SK-N-SH treated with all-trans-retinoic acid at 6 μM for 48 hours (cell line): ENCODE data around the gene NFIB.

Experiments
- CSRNP3 ChIP-seq: fragments of 250-450 bp; sonication (Bioruptor Pico); IDR thresholded peaks from 2 replicates; pipeline ENCODE4 v1.5.1; 2021; ENCODE audit warnings: mild to moderate bottlenecking, moderate library complexity
- OSR1 ChIP-seq: fragments of 250-450 bp; sonication (Bioruptor Pico); IDR thresholded peaks from 2 replicates; pipeline ENCODE4 v1.8.0; 2022; ENCODE audit warnings: moderate library complexity, mild to moderate bottlenecking, inconsistent platforms
- PATZ1 ChIP-seq: fragments of 250-450 bp; sonication (Bioruptor Pico); IDR thresholded peaks from 2 replicates; pipeline ENCODE4 v1.8.0; 2020; ENCODE audit warnings: mild to moderate bottlenecking, moderate library complexity, borderline replicate concordance
- RARB ChIP-seq: fragments of 250-450 bp; sonication (Bioruptor Pico); IDR thresholded peaks from 2 replicates; pipeline ENCODE4 v1.8.0; 2021; ENCODE audit warnings: mild to moderate bottlenecking, moderate library complexity
- TCF4 ChIP-seq: fragments of 250-450 bp; sonication (Bioruptor Pico); IDR thresholded peaks from 2 replicates; pipeline ENCODE4 v1.8.0; 2021; ENCODE audit warnings: mild to moderate bottlenecking, moderate library complexity, borderline replicate concordance
- ZFP30 ChIP-seq: fragments of 450-650 bp; formaldehyde crosslinking; IDR thresholded peaks from 2 replicates; pipeline ENCODE4 v1.5.0; 2022; ENCODE audit warnings: mild to moderate bottlenecking, moderate library complexity
- ZNF565 ChIP-seq: fragments of 450-650 bp; formaldehyde crosslinking; conservative IDR thresholded peaks from 2 replicates; pipeline ENCODE4 v1.5.0; 2020; ENCODE audit warnings: low read depth, mild to moderate bottlenecking, moderate library complexity

- TF ChIP-seq PATZ1 (CRISPR knock-in tag) (no peak), OSR1 (no peak), RARB (no peak), ZNF565 (CRISPR knock-in tag) (no peak), TCF4 (CRISPR knock-in tag) (no peak), CSRNP3 (CRISPR knock-in tag) (no peak), ZFP30 (CRISPR knock-in tag) (no peak)
These were observed 228.1 kb downstream of the NFIB start for GRCh38 chr9:14085810-14086209.
